Activated naive CD8-positive, alpha-beta T cell treated with anti-CD3 and anti-CD28 coated beads for 36 hours (primary cell): ENCODE results near the gene CIRBP. TPM values are rescaled to one million over a fixed set of nuclear protein-coding genes. Genes with fewer than 3 reads are reported as not detected.

Experiments used
- DNase-seq: peaks from one replicate; pipeline ENCODE4 v3.0.0; 2021
- H3K27ac Mint-ChIP-seq: one replicate; pipeline ENCODE4 v1.8.0; 2022; ENCODE audit warnings: mild to moderate bottlenecking, moderate library complexity, mixed read lengths
- H3K27me3 Mint-ChIP-seq: one replicate; pipeline ENCODE4 v1.8.0; 2022; ENCODE audit warnings: mild to moderate bottlenecking, mixed read lengths
- H3K36me3 Mint-ChIP-seq: one replicate; pipeline ENCODE4 v1.8.0; 2021; ENCODE audit warnings: mild to moderate bottlenecking, mixed read lengths
- H3K4me1 Mint-ChIP-seq: one replicate; pipeline ENCODE4 v1.8.0; 2021; ENCODE audit warnings: mixed read lengths
- H3K4me3 Mint-ChIP-seq: one replicate; pipeline ENCODE4 v1.8.0; 2022; ENCODE audit warnings: mild to moderate bottlenecking, moderate library complexity, mixed read lengths
- H3K9me3 Mint-ChIP-seq: one replicate; pipeline ENCODE4 v1.8.0; 2022; ENCODE audit warnings: mixed read lengths
- total RNA-seq, 2 experiments: library from RNA; stranded (reverse); gene quantifications; one replicate each; pipeline ENCODE4 v1.2.3, GENCODE V29; 2021

The CIRBP gene
- total RNA-seq, 2 experiments from 2014 or later = 208 to 216 TPM

DNA sequence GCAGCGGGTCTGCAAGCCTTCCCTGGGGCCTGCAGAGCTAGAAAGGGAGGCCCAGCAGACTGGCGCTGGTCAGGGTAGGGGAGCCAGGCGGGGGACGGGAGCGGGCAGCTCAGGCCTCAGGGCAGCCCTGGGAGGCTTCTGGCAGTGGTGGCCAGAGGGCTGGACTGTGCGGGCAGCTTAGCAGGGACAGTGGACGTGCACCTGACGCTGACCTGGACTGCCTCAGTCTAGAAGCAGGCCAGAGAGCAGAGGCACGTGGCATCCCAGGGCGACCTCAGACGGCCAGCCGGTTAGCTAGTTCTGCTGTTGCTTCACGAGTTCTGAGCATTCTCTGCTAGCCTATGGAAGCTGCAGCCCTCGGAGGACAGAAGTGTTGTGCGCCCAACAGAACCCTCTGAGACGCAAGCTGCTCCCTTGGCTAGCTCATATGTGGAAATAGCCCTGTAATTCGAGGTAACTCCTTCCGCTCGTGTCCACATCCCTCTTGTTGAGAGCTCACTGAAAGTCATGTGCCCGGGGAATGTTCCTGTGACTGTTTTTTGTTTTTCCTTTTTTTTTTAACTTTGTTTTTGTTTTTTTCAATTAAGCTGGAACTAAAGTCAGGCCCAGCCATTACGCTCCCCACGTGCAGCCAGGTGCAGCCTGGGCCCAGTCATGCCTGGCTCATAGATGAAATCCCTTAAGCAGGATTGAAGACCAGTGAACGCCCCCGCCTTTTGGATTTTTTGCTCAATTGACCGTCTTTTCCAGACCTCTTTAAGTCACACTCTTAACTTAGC is 4.3 kb downstream of the CIRBP start:
- Mint-ChIP-seq H3K27me3 (peaks cover 4% of the 10 kb centered on the region), H3K27ac (peak overlapping the region; percentile 77), H3K9me3 (no peaks in the 10 kb centered on the region), H3K4me3 (peak overlapping the region; percentile 62), H3K4me1 (peaks cover 46% of the 10 kb centered on the region), H3K36me3 (peaks cover 59% of the 10 kb centered on the region)
- DNase-seq = no peak

DNA sequence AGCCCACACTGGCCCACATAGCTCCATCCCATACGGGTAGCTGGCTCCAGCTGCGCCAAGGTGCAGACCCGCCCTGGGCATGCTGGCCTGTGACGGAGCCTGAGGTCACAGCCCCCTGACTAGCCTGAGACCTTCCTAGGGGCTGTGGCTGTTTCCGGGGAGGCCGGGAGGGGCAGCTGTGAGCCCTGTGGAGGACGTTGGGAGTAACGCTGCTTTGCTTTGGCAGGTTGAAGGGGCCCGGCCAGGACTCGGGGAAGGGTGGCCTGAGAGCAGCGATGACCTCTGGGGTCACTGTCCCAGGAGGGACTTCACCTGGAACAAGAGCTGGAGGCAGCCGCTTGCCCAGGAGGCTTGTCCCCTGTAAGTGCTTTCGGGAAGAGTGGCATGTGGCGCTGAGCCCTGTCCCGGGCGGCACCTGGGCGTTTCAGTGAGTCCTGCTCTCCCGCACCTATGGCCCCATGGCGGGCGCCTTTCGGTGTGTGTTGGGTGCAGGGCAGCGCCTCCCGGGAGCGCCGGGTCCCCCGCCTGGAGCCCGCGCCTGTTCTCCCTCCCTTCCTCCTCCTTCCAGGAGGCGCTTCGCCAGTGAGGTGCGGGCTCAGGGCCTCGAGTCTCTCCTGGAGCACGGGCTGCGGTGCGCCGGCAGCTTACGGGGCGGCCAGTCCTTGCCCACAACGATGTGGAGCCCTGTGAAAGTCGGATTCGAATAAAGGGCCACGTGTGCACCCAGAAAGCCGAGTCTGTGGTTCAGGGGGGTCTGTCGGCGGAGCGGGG is 5.1 kb downstream of the CIRBP start:
- Mint-ChIP-seq H3K4me1 (peaks cover 42% of the 10 kb centered on the region), H3K36me3 (peaks cover 60% of the 10 kb centered on the region)

GRCh38 chr19:1274852-1275259 is 5.7 kb downstream of the CIRBP start:
- H3K27ac Mint-ChIP-seq = peak overlapping the region; percentile 69
- peaks cover 45% of the 10 kb centered on the region for H3K4me1 Mint-ChIP-seq
- peaks cover 4% of the 10 kb centered on the region for H3K27me3 Mint-ChIP-seq
- H3K36me3 Mint-ChIP-seq = peaks cover 64% of the 10 kb centered on the region
- H3K4me3 Mint-ChIP-seq = peak overlapping the region; percentile 80
- no peak for DNase-seq
- no peaks in the 10 kb centered on the region for H3K9me3 Mint-ChIP-seq

More for the DNA sequence above, 5.1 kb downstream of the CIRBP start:
- H3K4me3 Mint-ChIP-seq = peak overlapping the region; percentile 80
- no peaks in the 10 kb centered on the region for H3K9me3 Mint-ChIP-seq
- peaks cover 4% of the 10 kb centered on the region for H3K27me3 Mint-ChIP-seq
- peak overlapping the region; percentile 73 for H3K27ac Mint-ChIP-seq
- DNase-seq = no peak

DNA sequence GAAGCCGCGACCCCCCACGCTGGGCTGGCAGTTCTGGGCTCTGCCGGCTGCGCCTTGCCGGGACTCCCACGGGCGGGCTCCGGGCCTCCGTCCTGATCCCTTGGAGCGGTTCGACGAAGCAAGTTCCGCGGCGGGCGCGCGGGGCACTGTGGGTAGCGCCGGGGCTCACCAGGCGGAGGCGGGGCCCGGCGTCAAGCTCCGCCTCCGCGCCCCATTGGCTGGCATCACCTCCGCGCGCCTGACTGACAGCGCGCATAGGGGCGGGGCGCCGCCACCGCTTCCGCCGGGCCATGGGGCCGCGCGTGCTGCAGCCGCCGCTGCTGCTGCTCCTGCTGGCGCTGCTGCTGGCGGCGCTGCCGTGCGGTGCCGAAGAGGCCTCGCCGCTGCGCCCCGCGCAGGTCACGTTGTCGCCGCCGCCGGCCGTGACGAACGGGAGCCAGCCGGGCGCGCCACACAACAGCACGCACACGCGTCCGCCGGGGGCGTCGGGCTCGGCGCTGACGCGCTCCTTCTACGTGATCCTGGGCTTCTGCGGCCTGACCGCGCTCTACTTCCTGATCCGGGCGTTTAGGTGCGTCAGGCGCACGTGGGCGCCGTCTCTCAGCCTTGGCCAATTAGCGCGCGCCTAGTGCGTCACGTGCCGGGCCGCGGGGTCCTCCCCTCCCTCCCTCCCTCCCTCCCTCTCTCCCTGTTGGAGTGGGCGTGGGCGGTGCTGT is 6.3 kb downstream of the CIRBP start, which contains the start of gene FAM174C:
FAM174C (plus strand) TSS at position 271 of the 716 bp plus-strand sequence; CDS start at position 291, 20 bp downstream.
- peaks cover 61% of the 10 kb centered on the region for H3K36me3 Mint-ChIP-seq
- peaks cover 43% of the 10 kb centered on the region for H3K4me1 Mint-ChIP-seq
- H3K27ac Mint-ChIP-seq = peak within 1 kb of the TSS; percentile 97
- DNase-seq = peak; percentile 97
- H3K27me3 Mint-ChIP-seq = no peaks in the 10 kb centered on the region
- peak within 1 kb of the TSS; percentile 91 for H3K4me3 Mint-ChIP-seq
- H3K9me3 Mint-ChIP-seq = no peaks in the 10 kb centered on the region

- Mint-ChIP-seq H3K27ac (peak overlapping the region; percentile 97), H3K9me3 (no peaks in the 10 kb centered on the region), H3K27me3 (no peaks in the 10 kb centered on the region), H3K36me3 (peaks cover 55% of the 10 kb centered on the region), H3K4me3 (peak overlapping the region; percentile 91), H3K4me1 (peaks cover 36% of the 10 kb centered on the region)
- no peak for DNase-seq
These were observed 7.0 kb downstream of the CIRBP start for GRCh38 chr19:1275976-1276627.

- Mint-ChIP-seq H3K4me3 (peak overlapping the region; percentile 91), H3K9me3 (no peaks in the 10 kb centered on the region), H3K27ac (peak overlapping the region; percentile 97), H3K27me3 (peaks cover under 1% of the 10 kb centered on the region), H3K4me1 (peaks cover 31% of the 10 kb centered on the region), H3K36me3 (peaks cover 51% of the 10 kb centered on the region)
- DNase-seq = peak; percentile 53
These were observed 7.5 kb downstream of the CIRBP start for GRCh38 chr19:1276628-1277022.

DNA sequence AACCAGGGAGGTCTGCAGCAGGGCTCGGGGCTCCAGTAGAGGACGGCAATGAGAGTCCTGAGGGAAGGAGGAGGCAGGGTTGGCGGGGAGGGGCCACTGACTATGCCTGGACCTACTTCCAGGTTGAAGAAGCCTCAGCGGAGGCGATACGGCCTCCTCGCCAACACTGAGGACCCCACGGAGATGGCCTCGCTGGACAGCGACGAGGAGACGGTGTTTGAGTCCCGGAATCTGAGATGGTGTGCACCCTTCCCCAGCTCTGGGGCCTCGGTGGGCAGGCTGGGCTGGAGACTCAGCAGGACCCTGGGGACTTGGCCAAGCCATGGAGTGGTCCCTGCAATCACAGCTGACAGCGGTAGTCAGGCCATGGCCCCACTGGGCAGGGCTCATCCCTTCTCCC is 7.9 kb downstream of the CIRBP start:
- H3K4me1 Mint-ChIP-seq = peaks cover 27% of the 10 kb centered on the region
- peak overlapping the region; percentile 91 for H3K4me3 Mint-ChIP-seq
- H3K9me3 Mint-ChIP-seq = no peaks in the 10 kb centered on the region
- peaks cover 50% of the 10 kb centered on the region for H3K36me3 Mint-ChIP-seq
- no peak for DNase-seq
- H3K27ac Mint-ChIP-seq = peak overlapping the region; percentile 97
- peaks cover 4% of the 10 kb centered on the region for H3K27me3 Mint-ChIP-seq

GRCh38 chr19:1278074-1278473 is 8.9 kb downstream of the CIRBP start:
- Mint-ChIP-seq H3K27me3 (peaks cover 4% of the 10 kb centered on the region), H3K36me3 (peaks cover 41% of the 10 kb centered on the region), H3K9me3 (no peaks in the 10 kb centered on the region), H3K27ac (peak overlapping the region; percentile 45), H3K4me1 (peaks cover 18% of the 10 kb centered on the region), H3K4me3 (no peak overlapping the region)
- DNase-seq = no peak

- H3K4me1 Mint-ChIP-seq = peaks cover 12% of the 10 kb centered on the region
- H3K36me3 Mint-ChIP-seq = peaks cover 36% of the 10 kb centered on the region
- H3K27me3 Mint-ChIP-seq = peaks cover 9% of the 10 kb centered on the region
- no peaks in the 10 kb centered on the region for H3K9me3 Mint-ChIP-seq
- DNase-seq = no peak
- H3K27ac Mint-ChIP-seq = no peak overlapping the region
- H3K4me3 Mint-ChIP-seq = no peak overlapping the region
These were observed 9.9 kb downstream of the CIRBP start for GRCh38 chr19:1278713-1279660.

GRCh38 chr19:1279782-1280341 is 10.7 kb downstream of the CIRBP start:
- Mint-ChIP-seq H3K4me1 (peaks cover 10% of the 10 kb centered on the region), H3K27me3 (peaks cover 18% of the 10 kb centered on the region), H3K36me3 (peaks cover 31% of the 10 kb centered on the region), H3K27ac (no peak overlapping the region), H3K9me3 (no peaks in the 10 kb centered on the region), H3K4me3 (no peak overlapping the region)
- DNase-seq = peak; percentile 83

DNA sequence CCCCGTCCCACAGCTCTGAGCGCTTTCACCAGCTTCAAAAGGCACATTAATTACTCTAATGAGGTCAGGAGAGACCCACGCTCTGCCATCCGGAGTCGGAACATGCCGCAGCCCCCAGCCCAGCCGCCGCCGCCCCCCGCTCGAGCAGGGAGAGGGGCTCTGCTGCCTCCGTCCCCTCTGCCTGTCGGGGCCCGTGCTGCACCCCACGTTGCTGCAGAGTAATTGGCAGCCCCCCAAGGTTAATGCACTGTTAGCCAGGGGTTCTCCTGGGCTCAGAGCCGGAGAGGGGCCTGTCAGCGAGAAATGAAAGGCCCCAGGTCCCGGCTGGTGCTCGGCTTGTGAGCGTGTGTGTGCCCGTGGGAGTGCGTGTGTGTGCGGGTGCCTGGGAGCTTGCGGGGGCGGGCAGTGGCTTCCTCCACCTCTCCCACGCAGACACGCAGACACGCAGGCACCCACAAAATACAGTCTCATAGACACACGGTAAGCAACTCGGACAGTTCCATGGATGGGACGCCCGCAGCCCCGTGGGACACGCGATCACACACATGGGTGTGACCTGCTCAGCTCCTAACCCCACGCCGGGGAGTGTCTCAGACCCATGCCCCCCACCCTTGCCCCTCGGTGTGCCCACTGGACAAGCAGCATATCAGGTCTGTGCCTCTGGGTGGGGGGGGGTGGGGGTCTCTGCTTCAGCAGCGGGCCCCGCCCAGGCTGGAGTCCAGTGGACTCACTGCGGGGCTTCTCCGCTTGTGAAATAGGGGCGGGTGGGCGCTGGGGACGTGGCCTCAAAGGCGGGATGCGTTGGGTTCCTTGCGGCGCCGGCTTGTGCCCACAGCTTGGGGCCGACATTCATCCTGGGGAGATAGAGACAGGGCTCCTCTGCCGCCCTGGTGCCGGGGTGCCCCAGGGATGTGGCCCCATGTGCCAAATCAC is 11.8 kb downstream of the CIRBP start:
- peaks cover 29% of the 10 kb centered on the region for H3K36me3 Mint-ChIP-seq
- H3K4me3 Mint-ChIP-seq = no peak overlapping the region

GRCh38 chr19:1281569-1282287 is 12.6 kb downstream of the CIRBP start:
- H3K9me3 Mint-ChIP-seq = no peaks in the 10 kb centered on the region
- DNase-seq = no peak
- peaks cover 10% of the 10 kb centered on the region for H3K4me1 Mint-ChIP-seq
- peak overlapping the region; percentile 26 for H3K4me3 Mint-ChIP-seq
- H3K36me3 Mint-ChIP-seq = peaks cover 26% of the 10 kb centered on the region
- peaks cover 27% of the 10 kb centered on the region for H3K27me3 Mint-ChIP-seq
- H3K27ac Mint-ChIP-seq = no peak overlapping the region

More for the DNA sequence above, 11.8 kb downstream of the CIRBP start:
- Mint-ChIP-seq H3K4me1 (peaks cover 10% of the 10 kb centered on the region), H3K9me3 (no peaks in the 10 kb centered on the region), H3K27ac (no peak overlapping the region), H3K27me3 (peaks cover 23% of the 10 kb centered on the region)
- DNase-seq = no peak
